GM21526 (cell line): ENCODE measurements around the gene SLC45A2.
A peak's percentile ranks its signal among the peaks of the same experiment; 100 is the strongest.

Experiments used
- ATAC-seq: cut with Tn5 transposase; IDR thresholded peaks from one replicate; pipeline ENCODE4 v1.9.1; 2021; ENCODE audit warnings: moderate library complexity; ENCODE audit not compliant: unreplicated experiment, low FRiP score

SLC45A2 gene

DNA sequence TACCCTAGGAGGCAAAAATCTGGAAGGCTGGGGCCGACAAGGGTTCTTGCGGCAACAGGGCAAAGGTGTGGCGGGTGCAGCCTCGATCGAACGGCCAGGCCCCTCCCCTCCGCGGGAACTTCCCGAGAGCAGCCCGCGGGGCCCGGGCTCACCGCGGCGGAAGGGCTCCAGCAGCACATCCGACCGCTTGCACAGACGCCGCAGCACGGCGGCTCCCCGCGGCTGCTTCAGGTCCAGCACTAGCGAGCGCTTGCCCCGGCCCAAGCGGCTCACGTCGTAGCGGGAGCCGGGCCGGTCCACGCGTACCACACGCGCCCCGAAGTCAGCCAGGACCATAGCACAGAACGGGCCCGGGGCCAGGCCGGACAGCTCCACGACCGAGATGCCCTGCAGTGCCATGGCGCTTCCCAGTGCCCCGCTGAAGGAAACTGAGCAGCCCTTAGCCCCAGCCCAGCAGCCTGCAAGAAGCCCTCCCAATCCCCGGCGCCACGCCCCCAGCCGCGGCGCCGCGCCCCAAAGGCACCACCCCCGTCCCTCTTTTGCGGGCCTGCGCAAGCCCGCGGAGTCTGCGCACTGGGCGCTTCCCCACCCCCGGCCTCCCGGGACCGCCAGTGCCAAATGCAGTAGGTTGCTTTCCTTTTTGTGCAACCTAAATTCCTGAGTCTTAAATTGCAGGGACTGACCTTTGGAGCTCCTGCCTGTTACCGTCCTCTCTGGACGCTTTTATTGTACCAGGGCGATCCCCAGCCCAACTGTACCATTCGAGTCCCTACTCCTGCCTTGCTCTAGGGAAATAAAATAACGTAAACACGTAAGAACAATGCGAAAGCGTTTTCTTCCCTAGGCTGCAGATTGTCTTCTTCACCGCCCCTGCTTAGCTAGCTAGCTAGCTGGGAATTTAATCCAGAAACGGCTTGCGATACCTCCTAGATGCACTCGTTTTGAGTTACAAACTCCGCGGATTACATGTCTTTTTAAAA is 23.4 kb upstream of the SLC45A2 start, which contains the start of gene AMACR:
Gene AMACR (minus strand): TSS at position 430 of the 980 bp plus-strand sequence. CDS start 31 bp downstream, at position 399.
- peak; percentile 91 for ATAC-seq

DNA sequence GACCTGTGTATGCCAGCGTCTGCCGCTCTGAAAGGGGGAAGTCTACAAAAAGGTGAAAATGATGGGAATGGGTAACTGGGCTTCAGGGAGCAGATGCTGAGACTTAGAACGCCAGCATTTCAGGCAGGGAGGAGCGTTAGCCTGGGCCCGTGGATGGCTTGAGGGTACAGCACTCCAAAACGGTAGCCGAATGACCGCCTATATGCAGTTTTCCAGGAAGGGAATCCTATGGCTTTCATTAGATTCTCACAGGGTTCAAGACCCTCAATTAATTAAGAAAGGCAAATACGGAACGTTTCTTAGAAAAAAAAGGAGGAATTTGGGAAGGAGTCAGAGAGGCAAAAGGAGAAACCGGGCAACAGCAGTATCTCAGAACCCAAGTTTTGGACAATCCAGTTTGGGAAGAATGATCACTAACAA is 22.7 kb upstream of the SLC45A2 start:
- ATAC-seq = no peak

DNA sequence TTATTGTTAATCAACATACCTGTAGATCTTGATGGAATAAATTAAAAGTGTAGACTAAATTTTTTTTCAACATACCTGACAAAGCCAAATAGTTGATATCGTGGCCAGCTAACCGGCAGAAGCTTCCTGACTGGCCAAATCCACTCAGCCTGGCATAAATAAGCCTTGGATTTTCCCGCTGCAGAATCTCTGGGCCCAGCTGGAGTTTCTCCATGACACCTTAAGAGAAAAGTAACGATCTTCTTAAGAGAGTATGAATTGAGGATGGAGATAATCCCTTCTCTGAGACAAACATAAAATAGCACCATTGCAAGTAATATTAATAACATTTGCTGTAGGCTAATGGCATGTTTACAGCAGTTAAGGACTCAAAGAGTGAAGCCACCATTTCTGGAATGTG is 21.2 kb upstream of the SLC45A2 start:
- ATAC-seq = no peak

DNA sequence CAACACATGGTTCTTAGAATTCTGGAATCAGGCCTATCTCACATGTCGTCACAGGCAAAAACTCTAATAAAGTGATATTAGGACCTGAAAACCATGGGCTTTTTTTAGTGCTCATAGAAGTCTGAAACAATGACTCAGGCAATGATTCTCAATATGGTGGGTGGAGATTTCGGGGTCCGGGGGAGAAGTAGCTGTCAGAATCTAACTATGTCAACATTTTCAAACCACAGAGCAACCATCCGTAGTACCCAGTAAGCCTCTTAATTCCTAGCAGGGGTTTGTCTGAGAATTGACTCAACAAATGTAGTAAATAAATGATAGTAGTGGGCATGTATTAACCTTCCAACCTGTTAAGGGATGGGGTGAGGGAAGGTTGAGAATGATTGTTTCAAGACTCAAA is 20.7 kb upstream of the SLC45A2 start:
- no peak for ATAC-seq

DNA sequence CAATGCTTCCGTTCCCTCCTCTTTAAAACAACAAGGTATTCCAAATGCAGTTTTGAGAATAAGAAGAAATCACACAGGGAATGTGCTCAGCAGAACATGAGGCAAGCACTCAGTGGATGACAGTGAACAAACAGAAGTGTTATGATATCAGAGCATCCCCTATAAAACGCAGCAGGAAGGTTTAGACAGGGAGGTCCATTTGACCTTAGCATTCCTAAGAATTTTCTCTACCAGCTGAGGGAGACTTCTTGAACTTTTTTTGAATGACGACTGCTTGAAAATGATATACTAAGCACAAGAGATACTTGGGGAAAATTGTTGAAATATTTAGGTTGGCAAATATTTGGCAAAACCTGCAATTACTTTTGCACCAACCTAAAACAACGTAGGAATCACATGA is 19.4 kb upstream of the SLC45A2 start:
- no peak for ATAC-seq

DNA sequence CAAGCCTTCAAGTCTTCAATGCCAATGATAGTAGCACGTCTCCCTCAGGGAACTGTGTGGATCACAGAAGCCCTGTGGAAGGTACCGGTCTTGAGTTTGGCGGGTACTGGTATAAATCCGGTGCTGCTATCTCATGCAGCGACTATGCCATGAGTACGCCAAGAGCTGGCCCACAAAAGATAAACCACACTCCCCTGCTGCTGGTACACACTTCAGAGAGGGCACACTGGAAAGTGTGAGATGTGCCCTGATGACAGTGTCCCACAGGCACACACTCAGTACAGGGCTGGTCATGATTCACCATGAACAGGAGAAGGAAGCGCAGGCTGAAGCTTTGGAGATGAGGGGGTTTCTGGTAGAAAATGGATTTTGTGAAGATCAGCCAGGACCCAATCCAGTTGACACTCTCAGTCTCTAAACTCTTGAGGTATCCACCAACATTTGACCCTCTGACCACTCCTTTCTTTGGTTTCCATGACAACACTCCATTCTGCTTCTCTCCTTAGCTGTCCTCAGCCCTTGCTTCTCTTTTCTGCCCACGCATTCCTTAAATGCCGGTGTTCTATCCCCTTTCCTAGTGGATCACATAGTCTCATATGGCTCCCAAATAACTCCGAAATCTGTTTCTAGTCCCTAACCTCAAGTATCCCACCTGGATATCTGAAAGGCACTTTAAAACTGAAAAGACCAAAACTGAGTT is 18.3 kb upstream of the SLC45A2 start:
- no peak for ATAC-seq

DNA sequence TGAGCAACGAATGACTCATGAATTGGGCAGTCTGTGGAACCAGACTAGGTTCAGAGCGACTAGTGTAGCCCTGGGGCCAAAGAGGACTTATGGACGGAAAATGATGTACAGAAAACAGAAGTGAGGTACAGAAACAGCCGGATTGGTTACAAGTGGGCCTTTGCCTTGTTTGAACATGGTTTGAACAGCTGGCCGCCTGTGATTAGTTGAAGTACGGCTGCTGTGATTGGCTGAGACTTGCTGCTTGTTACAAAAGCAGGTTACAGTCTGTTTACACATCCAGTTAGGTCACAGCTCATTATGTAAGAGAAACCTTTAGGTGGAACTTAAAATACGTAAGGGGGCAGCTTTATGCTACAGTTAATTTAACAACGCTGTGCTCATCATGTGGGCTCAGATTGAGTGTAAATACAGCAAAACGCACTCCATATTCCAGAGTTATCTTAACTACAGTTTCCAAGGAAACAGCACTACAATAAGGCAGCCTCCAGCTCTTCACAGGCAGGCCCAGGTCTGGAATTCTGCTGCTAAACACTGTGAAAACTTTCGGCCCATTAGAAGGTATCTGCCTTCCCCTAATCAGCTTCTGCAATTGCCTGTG is 16.8 kb upstream of the SLC45A2 start:
- ATAC-seq = no peak

DNA sequence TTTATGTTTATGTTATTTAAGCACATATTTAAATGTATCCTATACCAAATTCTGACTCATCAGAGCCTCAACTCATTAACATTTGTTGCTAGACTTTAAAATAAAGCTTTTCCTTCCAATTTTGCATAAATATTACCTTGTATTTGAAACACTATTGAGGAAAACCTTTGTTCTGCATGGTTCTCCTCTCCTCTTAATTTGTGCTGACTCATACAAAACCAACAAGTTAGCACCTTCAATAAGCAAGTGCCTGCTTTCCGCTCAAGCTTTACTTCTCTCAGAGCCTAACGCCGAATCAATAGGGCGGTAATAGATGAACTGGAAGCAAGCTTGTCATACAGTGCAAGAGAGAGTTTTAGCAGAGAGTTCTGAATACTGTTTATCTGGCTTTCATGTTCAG is 15.5 kb upstream of the SLC45A2 start:
- no peak for ATAC-seq

DNA sequence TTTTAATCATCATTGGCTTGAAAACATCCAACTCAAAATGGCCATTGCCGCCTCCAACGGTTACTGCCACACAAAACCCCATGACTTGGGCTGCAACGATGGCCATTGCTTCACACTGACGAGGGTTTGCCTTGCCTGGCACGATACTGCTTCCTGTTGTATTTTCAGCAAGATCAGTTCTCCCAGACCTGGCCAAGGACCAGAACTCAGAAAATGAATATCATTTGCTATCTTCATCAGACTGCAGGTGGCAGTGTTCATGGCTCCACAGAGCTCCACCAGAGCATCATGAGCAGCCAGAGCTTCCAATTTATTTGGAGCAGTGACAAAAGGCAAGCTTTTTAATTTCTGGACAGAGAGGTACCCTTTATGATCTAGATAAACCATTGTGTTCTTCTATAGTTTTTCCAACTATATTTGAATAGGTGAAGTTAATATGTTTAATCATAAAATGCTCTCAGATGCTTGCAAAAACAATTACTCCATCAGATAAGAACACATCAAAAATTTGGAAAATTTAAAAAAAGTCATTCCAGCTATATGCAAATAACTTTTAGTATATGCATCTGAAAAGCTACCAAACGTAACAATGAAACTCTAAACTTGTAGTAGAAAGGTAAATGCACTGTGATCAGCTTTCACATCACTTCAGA is 13.0 kb upstream of the SLC45A2 start:
- peak; percentile 59 for ATAC-seq

DNA sequence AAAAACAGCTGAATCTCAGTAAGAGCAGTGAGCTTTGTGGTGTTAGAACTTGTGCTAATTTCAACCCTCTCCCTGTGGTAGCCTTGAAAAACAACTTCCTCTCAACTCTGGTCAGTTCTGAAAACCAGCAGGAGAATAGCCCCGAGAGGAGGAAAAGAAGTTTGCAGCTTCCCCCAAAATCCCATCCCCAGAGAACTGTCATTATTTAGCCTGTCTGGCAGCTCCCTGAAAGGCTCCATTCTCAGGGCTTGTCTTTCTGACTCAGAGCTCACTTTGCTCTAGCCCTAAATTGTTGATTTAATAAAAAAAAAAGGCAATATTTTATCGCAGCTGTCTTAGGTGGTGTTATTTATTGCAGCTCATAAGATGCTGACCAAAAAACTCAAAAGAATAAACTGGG is 11.4 kb upstream of the SLC45A2 start:
- ATAC-seq = no peak

DNA sequence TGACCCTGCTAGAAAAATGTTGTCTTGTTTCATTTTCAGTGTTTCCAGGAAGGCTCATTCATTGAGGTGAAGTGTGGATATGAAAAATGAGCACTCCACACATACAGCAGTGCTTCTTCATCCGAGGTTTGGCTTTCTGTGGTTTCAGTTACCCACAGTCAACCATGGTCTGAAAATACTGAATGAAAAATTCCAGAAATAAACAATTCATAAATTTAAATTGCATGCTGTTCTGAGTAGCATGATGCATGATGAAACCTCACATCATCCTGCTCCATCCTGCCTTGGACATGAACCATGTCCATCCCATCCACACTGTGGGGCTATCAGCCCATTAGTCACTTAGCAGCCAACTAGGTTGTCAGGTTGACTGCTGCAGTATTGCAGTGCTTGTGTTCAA is 10.4 kb upstream of the SLC45A2 start:
- no peak for ATAC-seq

DNA sequence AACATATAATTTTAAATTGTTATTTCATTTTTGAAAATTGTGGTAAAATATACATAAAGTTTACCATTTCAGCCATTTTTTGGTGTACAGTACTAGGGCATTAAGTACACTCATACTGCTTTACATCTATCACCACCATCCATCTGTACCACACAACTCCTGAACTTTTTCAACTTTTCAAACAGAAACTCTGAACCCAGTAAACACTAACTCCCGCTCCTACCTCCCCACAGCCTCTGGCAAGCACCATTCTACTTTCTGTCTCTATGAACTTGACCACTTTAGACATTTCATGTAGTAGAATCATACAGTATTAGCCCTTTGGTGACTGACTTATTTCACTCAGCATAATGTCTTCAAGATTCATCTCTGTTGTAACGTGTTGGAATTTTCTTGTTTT is 8.4 kb upstream of the SLC45A2 start:
- no peak for ATAC-seq

DNA sequence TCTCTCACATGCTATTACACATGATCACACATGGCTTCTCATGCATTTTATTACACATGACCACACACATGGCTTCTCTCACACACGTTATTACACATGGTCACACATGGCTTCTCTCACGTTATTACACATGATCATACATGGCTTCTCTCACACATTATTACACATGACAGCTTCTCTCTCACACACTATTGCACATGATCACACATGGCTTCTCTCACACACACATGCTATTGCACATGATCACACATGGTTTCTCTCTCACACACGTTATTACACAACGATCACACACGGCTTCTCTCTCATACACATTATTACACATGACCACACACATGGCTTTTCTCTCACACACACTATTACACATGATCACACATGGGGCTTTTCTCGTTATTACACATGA is 954 bp upstream of the SLC45A2 start:
- ATAC-seq = no peak

DNA sequence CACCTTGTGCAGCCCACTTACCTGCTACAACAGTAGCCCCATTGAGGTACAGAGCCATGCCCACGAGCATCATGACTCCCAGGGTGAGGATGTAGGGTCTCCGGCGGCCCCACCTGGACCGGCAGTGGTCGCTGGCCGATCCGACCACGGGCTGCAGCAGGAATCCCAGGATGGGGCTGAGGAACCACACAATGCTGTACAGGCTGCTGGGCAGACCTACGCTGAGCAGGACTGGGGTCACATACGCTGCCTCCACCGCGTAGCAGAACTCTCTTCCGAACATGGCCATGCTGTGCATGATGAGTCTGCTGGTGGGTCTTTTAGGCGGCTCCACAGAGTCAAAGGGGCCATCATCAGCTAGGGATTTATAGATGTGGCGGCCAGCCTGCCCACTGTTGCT is 315 bp downstream of the SLC45A2 start:
- ATAC-seq = no peak

DNA sequence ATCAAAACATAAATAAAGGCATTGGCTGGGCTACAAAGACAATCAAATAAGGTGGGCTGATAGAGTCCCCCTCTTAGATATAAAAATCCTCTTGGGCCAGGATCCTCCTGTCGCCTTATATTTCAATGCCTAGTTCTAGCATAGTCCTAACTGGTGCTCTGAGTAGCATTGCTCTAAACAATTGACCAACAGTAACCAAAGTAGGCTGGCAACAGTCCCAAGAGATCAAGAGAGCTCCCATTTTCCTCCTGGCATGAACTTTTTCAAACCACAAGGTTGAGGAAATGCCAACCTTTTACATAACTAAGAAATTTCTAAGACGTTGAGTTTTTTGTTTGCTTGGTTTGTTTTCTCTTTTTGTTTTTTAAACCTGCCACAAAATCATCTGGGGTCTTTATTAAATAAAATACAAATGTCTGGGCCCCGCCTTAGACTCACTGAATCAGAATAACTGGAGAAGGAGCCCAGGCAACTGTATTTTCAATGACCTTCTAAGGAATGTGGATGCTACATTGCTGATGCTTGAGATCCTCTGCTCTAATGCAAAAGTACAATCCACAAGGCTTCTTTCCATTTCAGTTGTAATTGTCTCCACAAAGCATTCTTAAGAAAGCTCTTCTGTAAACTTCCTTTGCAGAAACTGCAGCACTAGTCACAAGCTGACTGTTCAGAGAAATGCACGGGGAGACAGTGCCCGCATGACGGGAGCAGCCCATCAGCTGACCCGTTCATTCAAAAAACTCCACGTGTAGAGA is 2.9 kb downstream of the SLC45A2 start:
- ATAC-seq = no peak

DNA sequence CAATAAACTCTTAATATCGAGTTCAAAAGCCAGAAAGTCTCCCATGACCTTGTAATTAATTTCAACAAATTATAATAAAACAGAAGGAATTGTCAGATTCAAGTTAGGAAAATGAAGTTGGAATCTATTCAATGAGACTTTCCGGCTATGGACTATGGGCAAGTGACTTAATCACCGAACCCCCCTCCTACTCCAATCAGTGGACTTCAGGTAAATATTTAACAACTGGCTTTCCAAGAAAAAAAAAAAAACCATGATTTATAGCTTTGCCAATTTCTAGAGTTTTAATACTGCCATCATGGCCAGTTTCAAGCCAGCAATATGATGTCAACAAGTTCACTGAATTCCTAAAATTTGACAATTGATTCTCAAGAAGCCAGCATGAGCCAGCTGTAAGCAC is 4.5 kb downstream of the SLC45A2 start:
- ATAC-seq = no peak

DNA sequence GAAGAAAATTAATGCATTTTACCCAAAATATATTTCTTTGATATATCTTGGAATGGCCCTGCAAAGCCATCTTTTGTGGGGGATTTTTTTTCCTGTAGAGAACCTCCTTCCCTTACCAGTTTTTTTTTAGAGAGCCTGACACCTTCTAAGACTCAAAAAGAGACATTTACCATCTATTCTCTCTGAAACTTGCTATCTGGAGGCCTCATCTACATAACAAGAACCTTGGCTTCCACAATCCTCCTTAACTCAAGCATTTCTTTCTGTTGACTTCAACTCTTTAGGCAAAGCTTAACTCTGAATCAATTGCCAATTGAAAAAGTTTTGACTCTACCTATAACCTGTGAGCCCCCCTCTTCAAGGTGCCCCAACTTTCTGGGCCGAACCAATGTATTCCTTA is 6.2 kb downstream of the SLC45A2 start:
- no peak for ATAC-seq

DNA sequence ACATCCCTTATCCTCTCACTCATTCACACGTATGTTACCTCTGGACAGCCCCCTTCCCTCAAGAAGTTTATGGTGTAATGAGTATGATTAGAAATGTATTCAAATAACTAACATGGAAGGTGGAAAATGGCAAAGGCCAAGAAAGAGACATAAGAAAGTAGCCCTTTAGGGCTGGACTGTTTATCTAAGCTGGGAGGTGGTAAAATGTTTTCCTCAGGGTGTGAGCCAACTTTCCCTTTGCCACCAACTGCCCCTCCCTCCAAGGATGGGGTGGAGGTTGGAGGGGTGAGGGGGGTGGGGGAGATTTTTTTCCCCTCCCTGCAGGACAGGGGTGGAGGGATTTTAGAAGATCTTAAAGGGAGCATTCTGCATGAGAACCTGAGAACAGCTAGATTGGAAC is 8.2 kb downstream of the SLC45A2 start:
- ATAC-seq = no peak

DNA sequence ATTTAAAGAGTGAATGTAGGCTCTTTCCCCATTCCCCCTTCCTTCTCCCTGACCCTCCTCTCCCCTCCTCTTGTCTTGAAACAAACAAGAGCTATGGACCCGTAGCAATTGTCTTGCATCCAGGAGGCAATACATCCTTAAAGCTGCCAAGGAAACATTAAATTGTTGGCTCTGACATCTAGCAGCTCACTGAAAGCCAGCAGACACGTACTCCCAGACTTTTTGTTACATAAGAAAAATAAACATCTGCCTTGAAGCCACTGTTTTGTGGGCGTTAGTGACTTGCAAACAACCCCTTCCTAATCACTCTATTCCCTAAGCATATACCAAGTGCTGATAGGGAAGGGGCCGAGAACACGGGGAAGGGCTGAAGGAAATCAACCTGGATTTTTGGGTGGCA is 8.6 kb downstream of the SLC45A2 start:
- no peak for ATAC-seq

DNA sequence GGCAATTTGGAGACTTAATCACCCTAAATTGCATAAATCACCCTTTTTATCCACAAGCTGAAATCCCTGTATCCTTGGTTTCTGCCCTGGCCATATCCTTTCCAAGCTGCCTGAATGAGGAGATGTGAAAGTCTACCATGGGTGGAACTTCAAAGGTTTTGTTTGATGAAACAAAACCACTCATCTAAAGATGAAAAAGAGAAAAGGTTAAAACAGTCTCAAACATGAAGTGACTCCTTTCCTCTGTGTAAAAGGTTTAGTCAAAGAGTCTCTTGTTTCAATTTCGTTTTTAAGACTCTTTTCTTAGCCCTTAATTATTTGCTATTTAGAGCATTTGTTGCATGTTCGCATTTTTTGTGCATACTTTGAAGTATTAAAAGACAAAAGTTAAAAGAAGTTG is 11.2 kb downstream of the SLC45A2 start:
- ATAC-seq = peak; percentile 52
